ENCODE data around the gene LRCOL1. TPM values are rescaled to one million over a fixed set of nuclear protein-coding genes. Genes with fewer than 3 reads are reported as not detected.

Gene LRCOL1
- total and polyA plus RNA-seq, 12 donors = 0.22 to 1.4 (median 1.2) TPM; not detected in 5

DNA sequence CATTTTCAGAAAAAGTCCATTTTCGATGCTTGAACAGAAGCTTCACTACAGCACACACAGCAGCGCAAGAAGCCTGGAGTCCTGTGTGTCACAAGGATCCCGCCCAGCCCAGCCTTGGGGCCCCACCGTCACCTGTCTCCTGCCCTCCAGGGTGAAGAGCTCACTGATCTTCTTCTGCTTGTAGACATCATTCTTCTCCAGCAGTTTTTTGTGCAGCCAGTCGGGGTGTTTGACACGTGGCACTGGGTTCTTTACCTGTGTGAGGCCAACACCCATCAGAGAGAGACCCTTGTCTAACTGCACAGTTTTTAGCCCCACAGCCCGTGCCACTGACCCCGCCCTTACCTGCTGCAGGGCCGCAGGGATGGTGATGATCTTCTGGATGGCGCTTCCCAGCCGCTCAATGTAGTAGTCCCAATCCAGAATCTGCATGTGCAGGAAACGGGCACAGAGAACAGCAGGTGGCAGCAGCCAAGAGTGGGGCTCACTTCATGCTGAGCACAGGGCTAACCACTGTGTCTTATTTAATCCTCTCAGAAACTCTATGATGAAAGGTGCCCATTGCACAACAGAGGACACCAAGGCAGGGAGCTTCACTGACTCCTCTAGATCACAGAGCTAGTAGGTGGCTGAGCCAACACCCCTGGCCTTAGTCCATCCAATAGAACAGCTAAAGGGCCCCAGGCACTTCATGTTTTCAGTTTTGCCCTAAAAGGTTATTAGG is 46.8 kb upstream of the LRCOL1 start:
- WGBS, 4 donors = 95 to 98% (median 96%) methylated on average over 12 of the region's 12 CpGs
- Histone ChIP-seq H3K9me3 (replicated peaks in 1 of 3) (no peaks in the 10 kb centered on the region), H3K36me3 (replicated peaks in 1 of 2) (peaks cover 0 to 62% of the 10 kb centered on the region in 2 donors), H3K4me1 (replicated peaks in 1 of 2) (no peaks in the 10 kb centered on the region), H3K4me3 (no peak overlapping the region), H3K27ac (no peak overlapping the region), H3K27me3 (no peaks in the 10 kb centered on the region)
- intact Hi-C loops (cut with DNase I) = no loop called here
- DNase-seq = no peak
- TF ChIP-seq POLR2A (IDR thresholded peaks at IDR 0.05) = no peak

GRCh38 chr12:132653567-132654290 is 43.3 kb upstream of the LRCOL1 start:
- no peak for DNase-seq
- Histone ChIP-seq H3K9me3 (replicated peaks in 1 of 3) (no peaks in the 10 kb centered on the region), H3K36me3 (replicated peaks in 1 of 2) (peaks cover 0 to 40% of the 10 kb centered on the region in 2 donors), H3K27me3 (no peaks in the 10 kb centered on the region), H3K27ac (no peak overlapping the region), H3K4me3 (no peak overlapping the region), H3K4me1 (replicated peaks in 1 of 2) (no peaks in the 10 kb centered on the region)
- WGBS, 4 donors = 90 to 93% (median 92%) methylated on average over 7 of the region's 7 CpGs
- TF ChIP-seq POLR2A (IDR thresholded peaks at IDR 0.05) (no peak), CTCF (IDR thresholded peaks at IDR 0.05) (no peak)
- intact Hi-C loops (cut with DNase I) = no loop called here

DNA sequence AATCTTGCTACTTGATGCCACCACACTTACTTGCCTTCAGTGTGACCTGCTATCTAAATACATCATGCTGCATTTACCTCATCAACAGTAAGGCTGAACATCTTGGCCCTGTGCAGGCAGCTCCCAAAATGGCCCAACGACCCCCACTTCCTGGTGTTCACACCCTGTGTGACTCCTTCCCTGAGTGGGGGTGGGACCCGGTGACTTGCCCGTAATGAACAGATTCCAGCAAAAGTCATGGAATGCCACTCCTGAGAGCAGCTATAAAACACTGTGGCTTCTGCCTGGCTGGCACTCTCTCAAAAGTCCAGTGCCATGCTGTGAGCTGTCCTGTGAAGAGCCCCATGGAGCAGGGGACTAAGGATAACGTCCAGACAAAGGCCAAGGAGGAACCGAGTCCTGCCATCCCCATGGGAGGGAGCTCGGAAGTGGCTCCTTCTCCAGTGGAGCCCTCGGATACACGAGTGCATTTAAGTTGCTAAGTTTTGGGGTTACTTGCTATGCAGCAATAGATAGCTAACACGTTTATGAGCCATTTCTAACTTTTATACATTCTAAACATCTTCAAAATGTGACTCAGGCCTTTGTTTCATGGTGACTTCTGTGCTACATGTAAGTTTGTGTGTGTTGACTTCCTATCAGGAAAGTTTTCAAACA is 41.2 kb upstream of the LRCOL1 start:
- DNase-seq = no peak
- intact Hi-C loops (cut with DNase I) = no loop called here
- Histone ChIP-seq H3K27ac (no peak overlapping the region), H3K4me1 (replicated peaks in 1 of 2) (no peaks in the 10 kb centered on the region), H3K27me3 (no peaks in the 10 kb centered on the region), H3K36me3 (replicated peaks in 1 of 2) (peaks cover 0 to 25% of the 10 kb centered on the region in 2 donors), H3K4me3 (no peak overlapping the region), H3K9me3 (replicated peaks in 1 of 3) (no peaks in the 10 kb centered on the region)
- WGBS, 4 donors = 82 to 91% (median 86%) methylated on average over 7 to 9 of the region's 9 CpGs
- TF ChIP-seq CTCF (IDR thresholded peaks at IDR 0.05) = no peak

- Histone ChIP-seq H3K27ac (no peak overlapping the region), H3K27me3 (no peaks in the 10 kb centered on the region), H3K4me3 (no peak overlapping the region), H3K4me1 (replicated peaks in 1 of 2) (no peaks in the 10 kb centered on the region), H3K36me3 (replicated peaks in 1 of 2) (peaks cover 0 to 23% of the 10 kb centered on the region in 2 donors), H3K9me3 (replicated peaks in 1 of 3) (no peaks in the 10 kb centered on the region)
- DNase-seq = no peak
- WGBS, 4 donors = 89 to 98% (median 96%) methylated on average over 8 to 27 of the region's 27 CpGs
- no peak for TF ChIP-seq POLR2A (IDR thresholded peaks at IDR 0.05)
- no peak for TF ChIP-seq CTCF (IDR thresholded peaks at IDR 0.05)
- intact Hi-C loops (cut with DNase I) = no loop called here
These were observed 39.0 kb upstream of the LRCOL1 start for GRCh38 chr12:132649226-132649945.

All from adrenal gland (tissue), 12 donors.